Liver (tissue), 9 donors: Measurements from ENCODE around the gene DENND1C. TPM values are rescaled to one million over a fixed set of nuclear protein-coding genes. Genes with fewer than 3 reads are reported as not detected.

Source experiments
- DNase-seq: peaks from one replicate; pipeline ENCODE4 v3.0.0-alpha.2; 2017; ENCODE audit warnings: low spot score
- H3K27ac ChIP-seq, 2 donors: one replicate each; pipeline ENCODE4 v1.7.0; 2013; ENCODE audit warnings: inconsistent platforms in 2 of 2, low read length in 2 of 2, control low read depth in 1 of 2, low read depth in 1 of 2, mild to moderate bottlenecking in 1 of 2
- H3K27me3 ChIP-seq, 4 donors: one replicate each; pipeline versions ENCODE4 v1.6.1 to v1.7.0; 2013; ENCODE audit warnings: low read length in 3 of 4, inconsistent platforms in 1 of 4, mild to moderate bottlenecking in 1 of 4, moderate library complexity in 1 of 4; ENCODE audit not compliant: control insufficient read depth in 4 of 4, insufficient read depth in 4 of 4
- H3K36me3 ChIP-seq, 4 donors: one replicate each; pipeline versions ENCODE4 v1.6.1 to v1.7.0; 2013; ENCODE audit warnings: low read length in 3 of 4, mild to moderate bottlenecking in 3 of 4, low read depth in 1 of 4, moderate library complexity in 1 of 4; ENCODE audit not compliant: control insufficient read depth in 4 of 4, insufficient read depth in 3 of 4
- H3K4me1 ChIP-seq, 4 donors: one replicate each; pipeline versions ENCODE4 v1.6.1 to v1.7.0; 2013; ENCODE audit warnings: low read length in 3 of 4, mild to moderate bottlenecking in 3 of 4, moderate library complexity in 1 of 4; ENCODE audit not compliant: control insufficient read depth in 4 of 4, insufficient read depth in 4 of 4
- H3K4me3 ChIP-seq, 3 donors: one replicate each; pipeline versions ENCODE4 v1.6.1 to v1.7.0; 2013; ENCODE audit warnings: low read length in 3 of 3, control low read depth in 1 of 3, low read depth in 1 of 3, mild to moderate bottlenecking in 1 of 3
- H3K9ac ChIP-seq, 2 donors: one replicate each; pipeline ENCODE4 v1.7.0; 2013; ENCODE audit warnings: low read length in 2 of 2, mild to moderate bottlenecking in 2 of 2, moderate library complexity in 2 of 2, control low read depth in 1 of 2, low read depth in 1 of 2
- H3K9me3 ChIP-seq, 4 donors: one replicate each; pipeline versions ENCODE4 v1.6.1 to v1.7.0; 2013; ENCODE audit warnings: low read length in 3 of 4; ENCODE audit not compliant: control insufficient read depth in 4 of 4
- CTCF ChIP-seq: fragments of 150-350 bp; IDR thresholded peaks from 2 replicates; pipeline ENCODE4 v1.5.1; 2017; ENCODE audit warnings: improper control_type of control experiment, low read depth, low read length; ENCODE audit not compliant: missing input control
- EGR1 ChIP-seq, 2 donors: IDR thresholded peaks; 2 replicates each; pipeline ENCODE4 v1.6.1; 2016 to 2018; ENCODE audit warnings: antibody characterized with exemption in 2 of 2, low read depth in 2 of 2
- FOXA2 ChIP-seq: IDR thresholded peaks from 2 replicates; pipeline ENCODE4 v1.6.1; 2016; ENCODE audit warnings: antibody characterized with exemption
- GABPA ChIP-seq, 2 donors: IDR thresholded peaks in 1 of 2; conservative IDR thresholded peaks in 1 of 2; 2 replicates each; pipeline ENCODE4 v1.6.1; 2016; ENCODE audit warnings: antibody characterized with exemption in 2 of 2, mild to moderate bottlenecking in 1 of 2, moderate library complexity in 1 of 2
- HNF4A ChIP-seq, 2 donors: conservative IDR thresholded peaks; 2 replicates each; pipeline ENCODE4 v1.6.1; 2016; ENCODE audit warnings: antibody characterized with exemption in 2 of 2, mild to moderate bottlenecking in 2 of 2
- HNF4G ChIP-seq: IDR thresholded peaks from 2 replicates; pipeline ENCODE4 v1.6.1; 2016; ENCODE audit warnings: antibody characterized with exemption
- JUND ChIP-seq, 2 donors: IDR thresholded peaks; 2 replicates each; pipeline ENCODE4 v1.6.1; 2016; ENCODE audit warnings: antibody characterized with exemption in 2 of 2
- NR2F2 ChIP-seq: IDR thresholded peaks from 2 replicates; pipeline ENCODE4 v1.6.1; 2016; ENCODE audit warnings: antibody characterized with exemption
- RAD21 ChIP-seq, 2 donors: IDR thresholded peaks; 2 replicates each; pipeline ENCODE4 v1.6.1; 2016; ENCODE audit warnings: antibody characterized with exemption in 2 of 2, mild to moderate bottlenecking in 2 of 2
- SP1 ChIP-seq: IDR thresholded peaks from 2 replicates; pipeline ENCODE4 v1.6.1; 2018; ENCODE audit warnings: antibody characterized with exemption, mild to moderate bottlenecking
- YY1 ChIP-seq: IDR thresholded peaks from 2 replicates; pipeline ENCODE4 v1.6.1; 2016; ENCODE audit warnings: antibody characterized with exemption, mild to moderate bottlenecking
- ZBTB33 ChIP-seq: IDR thresholded peaks from 2 replicates; pipeline ENCODE4 v1.6.1; 2016; ENCODE audit warnings: antibody characterized with exemption
- WGBS: extraction: QIAGEN DNeasy Blood & Tissue Kit; methylation state at CpG from one replicate; pipeline ENCODE4 v1.1.7; 2013; 5-methylcytosine and 5-hydroxymethylcytosine counted together
- polyA plus RNA-seq, 2 donors: library from polyadenylated mRNA; stranded (reverse) in 1 of 2; unstranded in 1 of 2; fragments of 200-250 nt in 1 of 2; fragments of >200 nt in 1 of 2; fragmentation: Nextera tagmentation in 1 of 2; extraction: Ambion mirVana in 1 of 2; gene quantifications; one replicate each; pipeline versions ENCODE4 v1.2.1 to v1.2.3, GENCODE V29; 2013 to 2015
- total RNA-seq, 2 donors: library from RNA; depleted of rRNA; stranded (reverse); fragments of >200 nt; gene quantifications; one replicate each; pipeline ENCODE4 v1.2.3, GENCODE V29; 2014
- TF ChIP-seq, protein P1 (sequence below): IDR thresholded peaks from 2 replicates; pipeline ENCODE4 v1.6.1; 2016; ENCODE audit warnings: antibody characterized with exemption
- TF ChIP-seq, protein P2 (sequence below): IDR thresholded peaks from 2 replicates; pipeline ENCODE4 v1.6.1; 2016; ENCODE audit warnings: antibody characterized with exemption
- TF ChIP-seq, protein P3 (sequence below): IDR thresholded peaks from 2 replicates; pipeline ENCODE4 v1.6.1; 2016; ENCODE audit warnings: antibody characterized with exemption, mild to moderate bottlenecking
- donor health status: healthy.
- donor health status: healthy.
- donor health status: healthy.
- donor health status: healthy.
- donor health status: healthy.

DENND1C gene, protein sequence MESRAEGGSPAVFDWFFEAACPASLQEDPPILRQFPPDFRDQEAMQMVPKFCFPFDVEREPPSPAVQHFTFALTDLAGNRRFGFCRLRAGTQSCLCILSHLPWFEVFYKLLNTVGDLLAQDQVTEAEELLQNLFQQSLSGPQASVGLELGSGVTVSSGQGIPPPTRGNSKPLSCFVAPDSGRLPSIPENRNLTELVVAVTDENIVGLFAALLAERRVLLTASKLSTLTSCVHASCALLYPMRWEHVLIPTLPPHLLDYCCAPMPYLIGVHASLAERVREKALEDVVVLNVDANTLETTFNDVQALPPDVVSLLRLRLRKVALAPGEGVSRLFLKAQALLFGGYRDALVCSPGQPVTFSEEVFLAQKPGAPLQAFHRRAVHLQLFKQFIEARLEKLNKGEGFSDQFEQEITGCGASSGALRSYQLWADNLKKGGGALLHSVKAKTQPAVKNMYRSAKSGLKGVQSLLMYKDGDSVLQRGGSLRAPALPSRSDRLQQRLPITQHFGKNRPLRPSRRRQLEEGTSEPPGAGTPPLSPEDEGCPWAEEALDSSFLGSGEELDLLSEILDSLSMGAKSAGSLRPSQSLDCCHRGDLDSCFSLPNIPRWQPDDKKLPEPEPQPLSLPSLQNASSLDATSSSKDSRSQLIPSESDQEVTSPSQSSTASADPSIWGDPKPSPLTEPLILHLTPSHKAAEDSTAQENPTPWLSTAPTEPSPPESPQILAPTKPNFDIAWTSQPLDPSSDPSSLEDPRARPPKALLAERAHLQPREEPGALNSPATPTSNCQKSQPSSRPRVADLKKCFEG
- 1 to 10 TPM; 1.1 to 1.4 TPM for total RNA-seq
- polyA plus RNA-seq: 1 to 10 TPM in 1 of 2 donors, under 1 TPM in 1; 0.99 to 1.5 TPM

- Histone ChIP-seq H3K4me1 (peaks cover 0 to 7% (median 2%) of the 10 kb centered on the region in 4 donors), H3K27me3 (no peaks in the 10 kb centered on the region), H3K9ac (peak within 1 kb of the TSS; percentile 17 to 63), H3K27ac (peak within 1 kb of the TSS in 1 of 2 donors; percentile 62), H3K36me3 (no peaks in the 10 kb centered on the region), H3K4me3 (peak within 1 kb of the TSS in 2 of 3 donors; percentile 34 to 42), H3K9me3 (no peaks in the 10 kb centered on the region)
- WGBS: 37% methylated on average over 24 of the region's 24 CpGs
- DNase-seq: no peak
- no peak for TF ChIP-seq YY1
- TF ChIP-seq, protein P1, sequence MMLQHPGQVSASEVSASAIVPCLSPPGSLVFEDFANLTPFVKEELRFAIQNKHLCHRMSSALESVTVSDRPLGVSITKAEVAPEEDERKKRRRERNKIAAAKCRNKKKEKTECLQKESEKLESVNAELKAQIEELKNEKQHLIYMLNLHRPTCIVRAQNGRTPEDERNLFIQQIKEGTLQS: no peak
- TF ChIP-seq RAD21 (IDR thresholded peaks at IDR 0.05): peak; percentile 18 to 71
- no peak for TF ChIP-seq ZBTB33
- TF ChIP-seq GABPA (IDR thresholded peaks at IDR 0.05 in 1 of 2, conservative IDR thresholded peaks at IDR 0.05 in 1 of 2): no peak
- TF ChIP-seq CTCF: peak; percentile 41
These were observed at the start of gene DENND1C for GRCh38 chr19:6481541-6482342. Gene DENND1C, minus strand, starts transcription at chr19:6481787. Its CDS starts 92 bp downstream, at chr19:6481695.

DNA sequence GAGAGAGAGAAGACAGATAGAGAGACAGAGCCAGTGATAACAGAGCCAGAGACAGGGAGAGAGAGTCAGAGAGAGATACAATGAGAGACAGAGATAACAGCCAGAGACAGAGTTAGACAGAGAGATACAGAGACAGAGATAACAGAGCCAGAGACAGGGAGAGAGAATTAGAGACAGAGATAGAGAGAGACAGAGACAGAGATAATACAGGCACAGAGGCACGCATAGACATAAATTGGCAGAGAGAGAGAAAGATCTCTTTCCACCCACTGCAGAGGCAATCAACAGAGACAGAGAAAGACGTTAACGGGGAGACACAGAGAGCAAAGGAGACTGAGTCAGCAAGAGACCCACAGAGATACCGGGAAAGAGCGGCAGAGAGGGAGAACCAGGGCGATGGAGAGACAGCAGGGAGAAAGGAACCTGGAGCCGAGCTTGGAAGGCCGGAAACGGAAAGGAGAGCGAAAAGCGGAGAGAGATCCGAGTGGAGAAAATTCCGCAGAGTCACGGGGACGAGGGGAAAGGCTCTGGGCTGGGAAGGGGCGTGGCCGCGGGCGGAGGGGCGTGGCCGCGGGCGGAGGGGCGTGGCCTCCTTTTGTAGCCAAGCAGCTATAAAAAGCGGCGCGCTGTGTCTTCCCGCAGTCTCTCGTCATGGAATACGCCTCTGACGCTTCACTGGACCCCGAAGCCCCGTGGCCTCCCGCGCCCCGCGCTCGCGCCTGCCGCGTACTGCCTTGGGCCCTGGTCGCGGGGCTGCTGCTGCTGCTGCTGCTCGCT lies 49.0 kb upstream of the DENND1C start, which contains the start of gene TNFSF9:
TSS of gene TNFSF9 (plus strand) at position 641 of the 777 bp plus-strand sequence. CDS start at position 652, 11 bp downstream.
- Histone ChIP-seq H3K9me3 (no peaks in the 10 kb centered on the region), H3K4me3 (peak within 1 kb of the TSS; percentile 8 to 48 (median 47)), H3K27me3 (peaks cover 0 to 3% (median 2%) of the 10 kb centered on the region in 4 donors), H3K36me3 (no peaks in the 10 kb centered on the region), H3K9ac (peak within 1 kb of the TSS in 1 of 2 donors; percentile 72), H3K27ac (no peak within 1 kb of the TSS), H3K4me1 (peaks cover 5 to 8% (median 6%) of the 10 kb centered on the region in 4 donors)
- DNase-seq: peak; percentile 93
- WGBS: 3% methylated on average over 44 of the region's 44 CpGs
- TF ChIP-seq YY1 (no peak), NR2F2 (no peak), FOXA2 (no peak), EGR1 (IDR thresholded peaks at IDR 0.05; ENCODE audit: low read depth in 2 of 2) (no peak), SP1 (peak; percentile 56), RAD21 (IDR thresholded peaks at IDR 0.05) (no peak), HNF4G (no peak), ZBTB33 (no peak), HNF4A (conservative IDR thresholded peaks at IDR 0.05) (no peak), JUND (IDR thresholded peaks at IDR 0.05) (no peak)
- TF ChIP-seq, protein P2, sequence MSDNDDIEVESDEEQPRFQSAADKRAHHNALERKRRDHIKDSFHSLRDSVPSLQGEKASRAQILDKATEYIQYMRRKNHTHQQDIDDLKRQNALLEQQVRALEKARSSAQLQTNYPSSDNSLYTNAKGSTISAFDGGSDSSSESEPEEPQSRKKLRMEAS: no peak
- TF ChIP-seq, protein P1: no peak
- TF ChIP-seq, protein P3, sequence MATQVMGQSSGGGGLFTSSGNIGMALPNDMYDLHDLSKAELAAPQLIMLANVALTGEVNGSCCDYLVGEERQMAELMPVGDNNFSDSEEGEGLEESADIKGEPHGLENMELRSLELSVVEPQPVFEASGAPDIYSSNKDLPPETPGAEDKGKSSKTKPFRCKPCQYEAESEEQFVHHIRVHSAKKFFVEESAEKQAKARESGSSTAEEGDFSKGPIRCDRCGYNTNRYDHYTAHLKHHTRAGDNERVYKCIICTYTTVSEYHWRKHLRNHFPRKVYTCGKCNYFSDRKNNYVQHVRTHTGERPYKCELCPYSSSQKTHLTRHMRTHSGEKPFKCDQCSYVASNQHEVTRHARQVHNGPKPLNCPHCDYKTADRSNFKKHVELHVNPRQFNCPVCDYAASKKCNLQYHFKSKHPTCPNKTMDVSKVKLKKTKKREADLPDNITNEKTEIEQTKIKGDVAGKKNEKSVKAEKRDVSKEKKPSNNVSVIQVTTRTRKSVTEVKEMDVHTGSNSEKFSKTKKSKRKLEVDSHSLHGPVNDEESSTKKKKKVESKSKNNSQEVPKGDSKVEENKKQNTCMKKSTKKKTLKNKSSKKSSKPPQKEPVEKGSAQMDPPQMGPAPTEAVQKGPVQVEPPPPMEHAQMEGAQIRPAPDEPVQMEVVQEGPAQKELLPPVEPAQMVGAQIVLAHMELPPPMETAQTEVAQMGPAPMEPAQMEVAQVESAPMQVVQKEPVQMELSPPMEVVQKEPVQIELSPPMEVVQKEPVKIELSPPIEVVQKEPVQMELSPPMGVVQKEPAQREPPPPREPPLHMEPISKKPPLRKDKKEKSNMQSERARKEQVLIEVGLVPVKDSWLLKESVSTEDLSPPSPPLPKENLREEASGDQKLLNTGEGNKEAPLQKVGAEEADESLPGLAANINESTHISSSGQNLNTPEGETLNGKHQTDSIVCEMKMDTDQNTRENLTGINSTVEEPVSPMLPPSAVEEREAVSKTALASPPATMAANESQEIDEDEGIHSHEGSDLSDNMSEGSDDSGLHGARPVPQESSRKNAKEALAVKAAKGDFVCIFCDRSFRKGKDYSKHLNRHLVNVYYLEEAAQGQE: no peak
